SK-N-SH (cell line): ENCODE measurements around the gene POMZP3. TPM values are rescaled to one million over a fixed set of nuclear protein-coding genes. Genes with fewer than 3 reads are reported as not detected.
"Not testable (repeated sequence)": the region's sequence is repeated elsewhere in the genome, so short reads cannot be mapped to it uniquely, and the experiment has no call there.

Experiments
- CTCF ChIA-PET: fragments of 300-600, 350-600 bp; formaldehyde crosslinking; extraction: SDS; loops from one replicate; lab custom pipeline; 2021; lab: Yijun Ruan, JAX
- POLR2A ChIA-PET: fragments of 350-600 bp; sonication (Branson Sonifier 250); formaldehyde crosslinking; extraction: SDS; loops from one replicate; lab custom pipeline; 2020; ENCODE audit warnings: antibody characterized with exemption, inconsistent platforms; lab: Yijun Ruan, JAX
- DNase-seq: peaks from one replicate; pipeline ENCODE4 v3.0.0; 2012
- H2AFZ ChIP-seq: fragments of 200-600 bp; sonication (generic); 2 replicates; pipeline ENCODE4 v1.8.1; 2016; ENCODE audit warnings: antibody characterized with exemption, mild to moderate bottlenecking, low read depth
- H3F3A ChIP-seq: fragments of 200-600 bp; sonication (generic); replicated peaks from 2 replicates; pipeline ENCODE3; 2016; ENCODE audit warnings: antibody characterized with exemption, mild to moderate bottlenecking; ENCODE audit not compliant: insufficient read depth
- H3K27ac ChIP-seq, 2 experiments: fragments of 200-500 bp in 1 of 2; fragments of 200-600 bp in 1 of 2; sonication (Bioruptor generic) in 1 of 2; sonication (generic), shearing (Covaris generic) in 1 of 2; 2 replicates each; pipeline versions ENCODE4 v1.5.1 to v1.6.1; 2014 to 2016; ENCODE audit warnings: low read depth in 2 of 2, inconsistent platforms in 1 of 2, low read length in 1 of 2, mild to moderate bottlenecking in 1 of 2, mixed read lengths in 1 of 2
- H3K27me3 ChIP-seq: fragments of 200-600 bp; sonication (generic), shearing (Covaris generic); 2 replicates; pipeline ENCODE4 v1.6.1; 2016; ENCODE audit warnings: mixed run types; ENCODE audit not compliant: insufficient read depth
- H3K36me3 ChIP-seq, 2 experiments: fragments of 200-500 bp in 1 of 2; fragments of 200-600 bp in 1 of 2; sonication (Bioruptor generic) in 1 of 2; sonication (generic) in 1 of 2; replicated peaks in 1 of 2; 2 replicates each; pipeline versions ENCODE3 to v1.5.1; 2014 to 2016; ENCODE audit warnings: low read length in 1 of 2, mild to moderate bottlenecking in 1 of 2; ENCODE audit not compliant: insufficient read depth in 2 of 2, control insufficient read depth in 1 of 2
- H3K4me1 ChIP-seq, 2 experiments: fragments of 200-500 bp in 1 of 2; fragments of 200-600 bp in 1 of 2; sonication (Bioruptor generic) in 1 of 2; sonication (generic), shearing (Covaris generic) in 1 of 2; 2 replicates each; pipeline versions ENCODE4 v1.5.1 to v1.6.1; 2014 to 2016; ENCODE audit warnings: low read depth in 1 of 2, low read length in 1 of 2, mixed run types in 1 of 2; ENCODE audit not compliant: insufficient read depth in 2 of 2, control insufficient read depth in 1 of 2
- H3K4me2 ChIP-seq: fragments of 200-600 bp; sonication (generic), shearing (Covaris generic); 2 replicates; pipeline ENCODE4 v1.6.1; 2017; ENCODE audit warnings: mixed run types
- H3K4me3 ChIP-seq, 2 experiments: fragments of 200-500 bp in 1 of 2; fragments of 200-600 bp in 1 of 2; sonication (Bioruptor generic) in 1 of 2; sonication (generic), shearing (Covaris generic) in 1 of 2; 2 replicates each; pipeline versions ENCODE4 v1.5.1 to v1.8.1; 2014 to 2016; ENCODE audit warnings: low read depth in 2 of 2, inconsistent platforms in 1 of 2, low read length in 1 of 2, mild to moderate bottlenecking in 1 of 2, mixed read lengths in 1 of 2, moderate library complexity in 1 of 2
- H3K79me2 ChIP-seq: fragments of 200-600 bp; sonication (generic); 2 replicates; pipeline ENCODE4 v1.8.1; 2017; ENCODE audit warnings: mild to moderate bottlenecking; ENCODE audit not compliant: insufficient read depth
- H3K9ac ChIP-seq: fragments of 200-600 bp; sonication (generic); 2 replicates; pipeline ENCODE4 v1.6.1; 2017; ENCODE audit warnings: mixed run types
- H3K9me2 ChIP-seq: fragments of 200-600 bp; sonication (generic); 2 replicates; pipeline ENCODE4 v1.6.1; 2017; ENCODE audit warnings: mixed run types
- H3K9me3 ChIP-seq: fragments of 200-600 bp; sonication (generic); 2 replicates; pipeline ENCODE4 v1.6.1; 2017; ENCODE audit warnings: mixed run types, mild to moderate bottlenecking, moderate library complexity
- H4K20me1 ChIP-seq: fragments of 200-600 bp; sonication (generic); 2 replicates; pipeline ENCODE4 v1.6.1; 2017; ENCODE audit warnings: mild to moderate bottlenecking, mixed run types; ENCODE audit not compliant: insufficient read depth
- RAD21 ChIP-seq: IDR thresholded peaks from 2 replicates; pipeline ENCODE4 v1.6.1; 2012; ENCODE audit warnings: mild to moderate bottlenecking, low read length
- SMC3 ChIP-seq: IDR thresholded peaks from 2 replicates; pipeline ENCODE4 v1.6.1; 2012; ENCODE audit warnings: low read depth, low read length, improper control_type of control experiment
- WGBS: methylation state at CpG from one replicate; pipeline ENCODE4 v1.1.6; 2017; ENCODE audit warnings: low lambda C conversion rate; 5-methylcytosine and 5-hydroxymethylcytosine counted together
- polyA plus RNA-seq, 3 experiments: library from polyadenylated mRNA; depleted of rRNA; stranded (reverse); fragments of >200 nt; gene quantifications; 2 replicates each; pipeline ENCODE4 v1.2.3, GENCODE V29; 2012
- TF ChIP-seq, protein P1 (sequence below): fragments of 200-600 bp; sonication (generic); IDR thresholded peaks from 2 replicates; pipeline ENCODE4 v1.6.1; 2017; ENCODE audit warnings: antibody characterized with exemption, mild to moderate bottlenecking, moderate library complexity

Gene POMZP3
- polyA plus RNA-seq, 1 of the 3 experiments (the other 2 are of a cell fraction), result 11.7 TPM

DNA sequence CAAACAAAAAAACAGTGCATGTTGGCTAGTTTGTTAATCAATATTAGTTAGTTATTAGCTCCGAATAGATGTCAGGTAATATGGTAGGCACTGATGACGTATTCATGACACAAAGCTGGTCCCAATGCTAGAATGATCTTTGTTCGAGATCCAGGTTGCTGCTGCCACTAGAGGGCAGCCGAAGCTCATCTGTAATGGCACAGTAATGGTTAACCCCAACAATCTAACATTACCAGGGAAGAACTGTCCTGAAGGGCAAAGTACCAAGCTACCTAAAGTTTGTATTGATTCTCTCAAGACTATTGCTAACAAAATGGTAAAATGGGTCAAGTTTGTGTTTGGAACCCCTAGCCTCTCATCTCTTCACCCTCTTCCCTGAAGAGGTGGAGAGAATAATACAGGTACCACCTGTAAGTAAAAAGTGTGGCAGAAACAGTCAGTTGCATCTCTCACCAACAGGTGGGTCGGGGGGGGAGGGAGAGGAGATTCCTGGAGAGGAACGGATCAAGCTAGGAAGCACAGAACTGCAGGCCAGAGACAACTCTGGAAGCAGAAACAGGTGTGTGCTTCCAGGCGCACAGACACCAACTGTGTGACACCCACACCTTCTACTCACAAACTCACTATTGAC lies 10.1 kb upstream of the POMZP3 start:
- TF ChIP-seq SMC3 (peak; percentile 31; the same call in 1 of the 2 replicates), RAD21 (peak; percentile 51)
- TF ChIP-seq, protein P1, sequence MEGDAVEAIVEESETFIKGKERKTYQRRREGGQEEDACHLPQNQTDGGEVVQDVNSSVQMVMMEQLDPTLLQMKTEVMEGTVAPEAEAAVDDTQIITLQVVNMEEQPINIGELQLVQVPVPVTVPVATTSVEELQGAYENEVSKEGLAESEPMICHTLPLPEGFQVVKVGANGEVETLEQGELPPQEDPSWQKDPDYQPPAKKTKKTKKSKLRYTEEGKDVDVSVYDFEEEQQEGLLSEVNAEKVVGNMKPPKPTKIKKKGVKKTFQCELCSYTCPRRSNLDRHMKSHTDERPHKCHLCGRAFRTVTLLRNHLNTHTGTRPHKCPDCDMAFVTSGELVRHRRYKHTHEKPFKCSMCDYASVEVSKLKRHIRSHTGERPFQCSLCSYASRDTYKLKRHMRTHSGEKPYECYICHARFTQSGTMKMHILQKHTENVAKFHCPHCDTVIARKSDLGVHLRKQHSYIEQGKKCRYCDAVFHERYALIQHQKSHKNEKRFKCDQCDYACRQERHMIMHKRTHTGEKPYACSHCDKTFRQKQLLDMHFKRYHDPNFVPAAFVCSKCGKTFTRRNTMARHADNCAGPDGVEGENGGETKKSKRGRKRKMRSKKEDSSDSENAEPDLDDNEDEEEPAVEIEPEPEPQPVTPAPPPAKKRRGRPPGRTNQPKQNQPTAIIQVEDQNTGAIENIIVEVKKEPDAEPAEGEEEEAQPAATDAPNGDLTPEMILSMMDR, result peak; percentile 38
- 30% methylated on average over 5 of the region's 7 CpGs for WGBS
- H3K27me3 ChIP-seq, H3K79me2 ChIP-seq, H3K4me3 ChIP-seq, H3F3A ChIP-seq, CTCF ChIA-PET, H3K36me3 ChIP-seq, H3K4me2 ChIP-seq, H4K20me1 ChIP-seq, DNase-seq, H3K9me3 ChIP-seq, H3K9ac ChIP-seq, H2AFZ ChIP-seq, H3K9me2 ChIP-seq, H3K4me1 ChIP-seq, H3K27ac ChIP-seq, POLR2A ChIA-PET: not testable (repeated sequence)

DNA sequence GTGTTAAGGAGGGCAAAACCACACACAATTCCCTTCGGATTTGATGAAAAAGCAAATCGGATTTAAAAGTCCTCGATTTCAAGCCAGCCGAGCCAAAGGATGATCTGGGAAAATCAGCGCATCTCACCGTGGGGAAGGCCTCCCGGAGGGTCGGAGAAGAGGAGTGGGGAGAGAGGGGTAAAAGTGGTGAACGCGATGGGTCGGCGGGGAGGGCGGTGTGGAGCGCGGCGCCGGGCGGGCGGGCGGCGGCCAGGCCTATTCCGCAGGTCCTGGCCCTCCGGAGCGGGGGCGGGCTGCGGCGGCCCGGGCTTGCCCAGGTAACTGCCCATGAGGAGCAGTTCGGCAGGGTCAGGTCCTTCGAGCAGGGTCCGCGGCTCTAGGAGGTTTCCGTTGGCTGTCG lies 498 bp downstream of the POMZP3 start:
- H3K4me1 ChIP-seq, H3K27me3 ChIP-seq, H4K20me1 ChIP-seq, H3F3A ChIP-seq, H2AFZ ChIP-seq, H3K9me2 ChIP-seq, H3K9me3 ChIP-seq, CTCF ChIA-PET, DNase-seq, POLR2A ChIA-PET, H3K36me3 ChIP-seq: not testable (repeated sequence)
- WGBS, result under 1% methylated on average over 20 of the region's 34 CpGs
- peak overlapping the region; percentile 73 for H3K4me2 ChIP-seq
- peak overlapping the region; percentile 96 for H3K9ac ChIP-seq
- peaks cover 17% of the 10 kb centered on the region; the same call in 1 of the 2 replicates for H3K79me2 ChIP-seq
- H3K27ac ChIP-seq, result peak overlapping the region; percentile 44 to 47; a peak in 2 of 4 replicates
- H3K4me3 ChIP-seq, result peak overlapping the region; percentile 54 to 57; a peak in 3 of 4 replicates

DNA sequence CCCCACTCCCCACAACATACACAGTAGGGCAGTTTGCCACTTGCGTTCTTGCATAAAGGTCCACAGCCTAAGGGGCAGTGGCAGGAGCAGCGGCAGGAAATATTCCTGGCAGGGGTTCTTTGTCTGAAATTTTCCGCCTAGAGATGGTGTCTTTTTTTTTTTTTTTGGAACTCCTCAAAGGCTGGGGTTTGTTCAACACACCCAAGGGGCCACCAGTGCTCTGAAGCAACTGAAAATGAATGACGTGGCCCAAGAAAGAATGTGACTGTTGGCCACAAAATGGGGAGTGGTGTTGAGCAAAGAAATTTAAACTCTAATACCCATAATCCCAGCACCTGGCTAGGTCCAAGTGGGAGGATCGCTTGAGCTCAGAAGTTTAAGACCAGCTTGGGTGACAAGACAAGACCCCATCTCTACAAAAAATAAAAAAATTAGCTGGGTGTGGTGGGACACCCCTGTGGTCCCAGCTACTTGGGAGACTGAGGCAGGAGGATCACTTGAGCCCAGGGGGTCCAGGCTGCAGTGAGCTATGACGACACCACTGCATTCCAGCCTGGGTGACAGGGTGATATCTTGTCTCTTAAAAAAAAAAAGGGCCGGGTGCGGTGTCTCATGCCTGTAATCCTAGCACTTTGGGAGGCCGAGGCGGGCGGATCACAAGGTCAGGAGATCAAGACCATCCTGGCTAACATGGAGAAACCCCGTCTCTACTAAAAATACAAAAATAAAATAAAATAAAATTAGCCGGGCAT lies 7.5 kb downstream of the POMZP3 start:
- WGBS, result 89% methylated on average over 4 of the region's 13 CpGs
- H4K20me1 ChIP-seq, H3K9me2 ChIP-seq, H3K4me1 ChIP-seq, POLR2A ChIA-PET, CTCF ChIA-PET, H3K9me3 ChIP-seq, H3K36me3 ChIP-seq, H3K79me2 ChIP-seq, H3F3A ChIP-seq, H3K4me3 ChIP-seq, DNase-seq, H3K27ac ChIP-seq, H3K4me2 ChIP-seq, H2AFZ ChIP-seq, H3K9ac ChIP-seq, H3K27me3 ChIP-seq: not testable (repeated sequence)
